HCT116 (cell line): ENCODE measurements around the gene CRADD. TPM values are rescaled to one million over a fixed set of nuclear protein-coding genes. Genes with fewer than 3 reads are reported as not detected.

Experiments
- ATAC-seq: fragments of 200-7000 bp; cut with Tn5 transposase; 2 replicates; pipeline ENCODE4 v1.9.1; 2020; ENCODE audit warnings: mild to moderate bottlenecking, moderate library complexity
- BruUV-seq: library from RNA; stranded (reverse); fragments of 400-500 nt; replicated peaks from 2 replicates; lab custom pipeline; 2021; lab: Mats Ljungman, UMichigan
- CTCF ChIA-PET: fragments of 300-600 bp; sonication (Branson Sonifier 250); formaldehyde crosslinking; loops from one replicate; lab custom pipeline; 2021; ENCODE audit warnings: antibody characterized with exemption; lab: Charles Lee
- POLR2A ChIA-PET: fragments of 300-600, 350-600 bp; sonication (Branson Sonifier 250); formaldehyde crosslinking; loops from one replicate; lab custom pipeline; 2021; ENCODE audit warnings: antibody characterized with exemption; lab: Charles Lee
- RAD21 ChIA-PET, 2 experiments: fragments of 300-600 bp; sonication (Branson Sonifier 250); formaldehyde crosslinking; loops; one replicate each; lab custom pipeline; 2023; ENCODE audit warnings: low total read pairs in 2 of 2; ENCODE audit not compliant: uncharacterized antibody in 2 of 2, unreplicated experiment in 2 of 2, low non-redundant PET in 1 of 2; lab: Charles Lee
- DNase-seq: peaks from one replicate; pipeline ENCODE4 v3.0.0-alpha.2; 2010; ENCODE audit warnings: low read depth, low spot score
- H2AFZ ChIP-seq: fragments of 200-600 bp; shearing (Covaris generic), sonication (generic); 2 replicates; pipeline ENCODE4 v1.6.1; 2017; ENCODE audit warnings: low read depth, mixed run types, mixed read lengths, antibody characterized with exemption, low read length; ENCODE audit not compliant: poor library complexity, severe bottlenecking
- H3K27ac ChIP-seq: 2 replicates; pipeline ENCODE4 v1.5.1; 2012; ENCODE audit warnings: low read depth, low read length
- H3K27me3 ChIP-seq: fragments of 200-600 bp; sonication (generic); 2 replicates; pipeline ENCODE4 v1.6.1; 2016; ENCODE audit warnings: mixed run types, low read length, mixed read lengths; ENCODE audit not compliant: insufficient read depth
- H3K36me3 ChIP-seq, 2 experiments: fragments of 200-500 bp in 1 of 2; fragments of 200-600 bp in 1 of 2; sonication (Bioruptor generic) in 1 of 2; sonication (generic) in 1 of 2; 2 replicates each; pipeline versions ENCODE4 v1.5.1 to v1.6.1; 2014 to 2016; ENCODE audit warnings: low read length in 2 of 2, inconsistent platforms in 1 of 2, mixed read lengths in 1 of 2, mixed run types in 1 of 2; ENCODE audit not compliant: insufficient read depth in 2 of 2, control insufficient read depth in 1 of 2
- H3K4me1 ChIP-seq, 2 experiments: fragments of 200-600 bp in 1 of 2; sonication (generic) in 1 of 2; 2 replicates each; pipeline versions ENCODE4 v1.5.1 to v1.6.1; 2012 to 2017; ENCODE audit warnings: low read length in 2 of 2, inconsistent platforms in 1 of 2, mild to moderate bottlenecking in 1 of 2, mixed read lengths in 1 of 2, mixed run types in 1 of 2, moderate library complexity in 1 of 2; ENCODE audit not compliant: insufficient read depth in 2 of 2, control insufficient read depth in 1 of 2
- H3K4me2 ChIP-seq: fragments of 200-600 bp; sonication (generic); 2 replicates; pipeline ENCODE4 v1.6.1; 2017; ENCODE audit warnings: mixed run types, low read length, mixed read lengths
- H3K4me3 ChIP-seq, 2 experiments: fragments of 200-600 bp in 1 of 2; sonication (generic) in 1 of 2; replicated peaks in 1 of 2; 2 replicates each; pipeline ENCODE4 v1.5.1; 2011 to 2016; ENCODE audit warnings: low read length in 2 of 2, control low read depth in 1 of 2, low read depth in 1 of 2, mild to moderate bottlenecking in 1 of 2, mixed read lengths in 1 of 2, mixed run types in 1 of 2
- H3K79me2 ChIP-seq: fragments of 200-600 bp; sonication (generic); 2 replicates; pipeline ENCODE4 v1.6.1; 2017; ENCODE audit warnings: mild to moderate bottlenecking, mixed run types, low read length, moderate library complexity, mixed read lengths; ENCODE audit not compliant: insufficient read depth
- H3K9ac ChIP-seq: fragments of 200-600 bp; sonication (generic); 2 replicates; pipeline ENCODE4 v1.6.1; 2016; ENCODE audit warnings: low read length, mixed read lengths
- H3K9me2 ChIP-seq: fragments of 200-600 bp; sonication (generic), shearing (Covaris generic); 2 replicates; pipeline ENCODE4 v1.6.1; 2017; ENCODE audit warnings: mixed run types, mild to moderate bottlenecking, moderate library complexity; ENCODE audit not compliant: insufficient read depth
- H3K9me3 ChIP-seq, 2 experiments: fragments of 200-500 bp in 1 of 2; fragments of 200-600 bp in 1 of 2; sonication (Bioruptor generic) in 1 of 2; sonication (generic) in 1 of 2; 2 replicates each; pipeline ENCODE4 v1.6.1; 2014 to 2017; ENCODE audit warnings: low read length in 2 of 2, mixed read lengths in 2 of 2, inconsistent platforms in 1 of 2, low read depth in 1 of 2, mild to moderate bottlenecking in 1 of 2, mixed run types in 1 of 2, moderate library complexity in 1 of 2; ENCODE audit not compliant: control insufficient read depth in 1 of 2, insufficient read depth in 1 of 2
- H4K20me1 ChIP-seq: fragments of 200-600 bp; sonication (generic), shearing (Covaris generic); 2 replicates; pipeline ENCODE4 v1.6.1; 2017; ENCODE audit warnings: mixed run types, mild to moderate bottlenecking, moderate library complexity; ENCODE audit not compliant: insufficient read depth
- EZH2phosphoT487 ChIP-seq: fragments of 200-600 bp; IDR thresholded peaks from 2 replicates; pipeline ENCODE4 v1.6.1; 2018; ENCODE audit warnings: antibody characterized with exemption, borderline replicate concordance
- JUND ChIP-seq: IDR thresholded peaks from 2 replicates; pipeline ENCODE4 v1.6.1; 2012
- POLR2A ChIP-seq: IDR thresholded peaks from 2 replicates; pipeline ENCODE4 v1.7.0; 2011; ENCODE audit warnings: borderline replicate concordance; ENCODE audit not compliant: insufficient read depth, insufficient read length; ENCODE audit errors: extremely low read depth
- ZBTB33 ChIP-seq: IDR thresholded peaks from 2 replicates; pipeline ENCODE4 v1.6.1; 2011; ENCODE audit warnings: mild to moderate bottlenecking, low read length, moderate library complexity; ENCODE audit not compliant: insufficient replicate concordance; ENCODE audit errors: extremely low read depth
- intact Hi-C: fragments of 100-400 bp; cut with micrococcal nuclease; formaldehyde crosslinking; loops from 2 replicates; pipeline ENCODE4 v1.10.0; 2022
- total RNA-seq: library from RNA; stranded (reverse); gene quantifications from one replicate; pipeline ENCODE4 v1.2.1, GENCODE V29; 2021; ENCODE audit not compliant: unreplicated experiment
- TF ChIP-seq, protein P1 (sequence below), 3 experiments: fragments of 200-600 bp in 1 of 3; sonication (generic) in 1 of 3; IDR thresholded peaks in 2 of 3; conservative IDR thresholded peaks in 1 of 3; 2 replicates each; pipeline ENCODE4 v1.5.1; 2012 to 2017; ENCODE audit warnings: low read depth in 2 of 3, low read length in 2 of 3, antibody characterized with exemption in 1 of 3, borderline replicate concordance in 1 of 3, control low read depth in 1 of 3, mild to moderate bottlenecking in 1 of 3, mixed read lengths in 1 of 3, mixed run types in 1 of 3, moderate library complexity in 1 of 3; ENCODE audit not compliant: insufficient read depth in 1 of 3
- TF ChIP-seq, protein P2 (sequence below): IDR thresholded peaks from 2 replicates; pipeline ENCODE4 v1.6.1; 2012; ENCODE audit warnings: low read depth

The CRADD gene
- total RNA-seq, 1 experiment from 2014 or later = 12.2 TPM

GRCh38 chr12:93661021-93661420 is 16.2 kb upstream of the CRADD start:
- no peaks in the 10 kb centered on the region for H3K9me3 ChIP-seq
- no peak overlapping the region for H3K9ac ChIP-seq
- no peaks in the 10 kb centered on the region for H3K36me3 ChIP-seq
- no peak overlapping the region for H2AFZ ChIP-seq
- POLR2A ChIA-PET = no interaction called here
- no peak overlapping the region for H3K27ac ChIP-seq
- no peaks in the 10 kb centered on the region for H3K27me3 ChIP-seq
- TF ChIP-seq POLR2A = no peak
- TF ChIP-seq, protein P1, sequence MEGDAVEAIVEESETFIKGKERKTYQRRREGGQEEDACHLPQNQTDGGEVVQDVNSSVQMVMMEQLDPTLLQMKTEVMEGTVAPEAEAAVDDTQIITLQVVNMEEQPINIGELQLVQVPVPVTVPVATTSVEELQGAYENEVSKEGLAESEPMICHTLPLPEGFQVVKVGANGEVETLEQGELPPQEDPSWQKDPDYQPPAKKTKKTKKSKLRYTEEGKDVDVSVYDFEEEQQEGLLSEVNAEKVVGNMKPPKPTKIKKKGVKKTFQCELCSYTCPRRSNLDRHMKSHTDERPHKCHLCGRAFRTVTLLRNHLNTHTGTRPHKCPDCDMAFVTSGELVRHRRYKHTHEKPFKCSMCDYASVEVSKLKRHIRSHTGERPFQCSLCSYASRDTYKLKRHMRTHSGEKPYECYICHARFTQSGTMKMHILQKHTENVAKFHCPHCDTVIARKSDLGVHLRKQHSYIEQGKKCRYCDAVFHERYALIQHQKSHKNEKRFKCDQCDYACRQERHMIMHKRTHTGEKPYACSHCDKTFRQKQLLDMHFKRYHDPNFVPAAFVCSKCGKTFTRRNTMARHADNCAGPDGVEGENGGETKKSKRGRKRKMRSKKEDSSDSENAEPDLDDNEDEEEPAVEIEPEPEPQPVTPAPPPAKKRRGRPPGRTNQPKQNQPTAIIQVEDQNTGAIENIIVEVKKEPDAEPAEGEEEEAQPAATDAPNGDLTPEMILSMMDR (IDR thresholded peaks at IDR 0.05 in 2 of 3, conservative IDR thresholded peaks at IDR 0.05 in 1 of 3; ENCODE audit: borderline replicate concordance in 1 of 3, insufficient read depth in 1 of 3, low read depth in 2 of 3, low read length in 2 of 3) = no peak
- TF ChIP-seq EZH2phosphoT487 = no peak
- TF ChIP-seq JUND = no peak
- H3K4me1 ChIP-seq = no peaks in the 10 kb centered on the region
- H4K20me1 ChIP-seq = no peaks in the 10 kb centered on the region
- no peak for DNase-seq
- CTCF ChIA-PET = no interaction called here
- no peaks in the 10 kb centered on the region for H3K9me2 ChIP-seq
- no peak overlapping the region for H3K4me3 ChIP-seq
- no peak overlapping the region for H3K4me2 ChIP-seq
- no TSS peak for BruUV-seq
- intact Hi-C loops = no loop called here
- no peak for ATAC-seq
- RAD21 ChIA-PET = no interaction called here
- no peaks in the 10 kb centered on the region for H3K79me2 ChIP-seq

GRCh38 chr12:93663006-93663728 is 14.0 kb upstream of the CRADD start:
- no peaks in the 10 kb centered on the region for H3K79me2 ChIP-seq
- TF ChIP-seq, protein P2, sequence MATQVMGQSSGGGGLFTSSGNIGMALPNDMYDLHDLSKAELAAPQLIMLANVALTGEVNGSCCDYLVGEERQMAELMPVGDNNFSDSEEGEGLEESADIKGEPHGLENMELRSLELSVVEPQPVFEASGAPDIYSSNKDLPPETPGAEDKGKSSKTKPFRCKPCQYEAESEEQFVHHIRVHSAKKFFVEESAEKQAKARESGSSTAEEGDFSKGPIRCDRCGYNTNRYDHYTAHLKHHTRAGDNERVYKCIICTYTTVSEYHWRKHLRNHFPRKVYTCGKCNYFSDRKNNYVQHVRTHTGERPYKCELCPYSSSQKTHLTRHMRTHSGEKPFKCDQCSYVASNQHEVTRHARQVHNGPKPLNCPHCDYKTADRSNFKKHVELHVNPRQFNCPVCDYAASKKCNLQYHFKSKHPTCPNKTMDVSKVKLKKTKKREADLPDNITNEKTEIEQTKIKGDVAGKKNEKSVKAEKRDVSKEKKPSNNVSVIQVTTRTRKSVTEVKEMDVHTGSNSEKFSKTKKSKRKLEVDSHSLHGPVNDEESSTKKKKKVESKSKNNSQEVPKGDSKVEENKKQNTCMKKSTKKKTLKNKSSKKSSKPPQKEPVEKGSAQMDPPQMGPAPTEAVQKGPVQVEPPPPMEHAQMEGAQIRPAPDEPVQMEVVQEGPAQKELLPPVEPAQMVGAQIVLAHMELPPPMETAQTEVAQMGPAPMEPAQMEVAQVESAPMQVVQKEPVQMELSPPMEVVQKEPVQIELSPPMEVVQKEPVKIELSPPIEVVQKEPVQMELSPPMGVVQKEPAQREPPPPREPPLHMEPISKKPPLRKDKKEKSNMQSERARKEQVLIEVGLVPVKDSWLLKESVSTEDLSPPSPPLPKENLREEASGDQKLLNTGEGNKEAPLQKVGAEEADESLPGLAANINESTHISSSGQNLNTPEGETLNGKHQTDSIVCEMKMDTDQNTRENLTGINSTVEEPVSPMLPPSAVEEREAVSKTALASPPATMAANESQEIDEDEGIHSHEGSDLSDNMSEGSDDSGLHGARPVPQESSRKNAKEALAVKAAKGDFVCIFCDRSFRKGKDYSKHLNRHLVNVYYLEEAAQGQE = no peak
- no peak for TF ChIP-seq ZBTB33
- POLR2A ChIA-PET = no interaction called here
- no peak overlapping the region for H2AFZ ChIP-seq
- H3K4me3 ChIP-seq = no peak overlapping the region
- no TSS peak for BruUV-seq
- RAD21 ChIA-PET = no interaction called here
- H3K27ac ChIP-seq = no peak overlapping the region
- no peak overlapping the region for H3K4me2 ChIP-seq
- ATAC-seq = no peak
- intact Hi-C loops = no loop called here
- H3K9me3 ChIP-seq = no peaks in the 10 kb centered on the region
- H3K9me2 ChIP-seq = no peaks in the 10 kb centered on the region
- H3K36me3 ChIP-seq = no peaks in the 10 kb centered on the region
- DNase-seq = no peak
- no peaks in the 10 kb centered on the region for H4K20me1 ChIP-seq
- no peak overlapping the region for H3K9ac ChIP-seq
- no peaks in the 10 kb centered on the region for H3K27me3 ChIP-seq
- H3K4me1 ChIP-seq = no peaks in the 10 kb centered on the region
- CTCF ChIA-PET = no interaction called here
